ENCODE data around the gene SNAI1.
"Not testable (repeated sequence)": the region's sequence is repeated elsewhere in the genome, so short reads cannot be mapped to it uniquely, and the experiment has no call there.

DNA sequence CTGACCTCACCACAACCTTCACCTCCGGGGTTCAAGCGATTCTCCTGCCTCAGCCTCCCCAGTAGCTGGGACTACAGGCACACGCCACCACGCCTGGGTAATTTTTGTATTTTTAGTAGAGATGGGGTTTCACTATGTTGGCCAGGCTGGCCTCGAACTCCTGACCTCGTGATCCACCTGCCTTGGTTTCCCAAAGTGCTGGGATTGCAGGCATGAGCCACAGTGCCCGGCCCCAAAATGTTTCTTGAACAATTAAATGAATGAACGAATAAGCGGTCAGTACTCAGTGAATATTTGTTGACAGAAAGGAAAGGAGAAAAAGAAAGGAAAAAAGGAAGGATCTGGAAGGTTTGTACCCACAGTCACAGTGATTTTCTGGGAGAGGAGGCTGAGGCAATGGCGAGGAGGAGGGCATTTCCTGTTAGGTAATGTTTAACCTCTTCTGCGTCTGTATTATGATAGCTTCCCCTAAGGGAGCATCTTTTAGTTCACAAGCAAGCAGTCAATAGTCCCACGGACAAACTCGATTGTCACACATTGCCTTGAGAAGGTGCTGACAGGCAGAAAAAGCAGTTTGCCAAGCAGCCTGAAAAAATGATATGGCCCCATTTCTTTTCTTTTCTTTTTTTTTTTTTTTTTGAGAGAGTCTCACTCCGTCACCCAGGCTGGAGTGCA lies 17.9 kb downstream of the SNAI1 start:
- TF ChIP-seq POLR2A (IDR thresholded peaks at IDR 0.05), result not testable (repeated sequence)
- TF ChIP-seq, protein P1, sequence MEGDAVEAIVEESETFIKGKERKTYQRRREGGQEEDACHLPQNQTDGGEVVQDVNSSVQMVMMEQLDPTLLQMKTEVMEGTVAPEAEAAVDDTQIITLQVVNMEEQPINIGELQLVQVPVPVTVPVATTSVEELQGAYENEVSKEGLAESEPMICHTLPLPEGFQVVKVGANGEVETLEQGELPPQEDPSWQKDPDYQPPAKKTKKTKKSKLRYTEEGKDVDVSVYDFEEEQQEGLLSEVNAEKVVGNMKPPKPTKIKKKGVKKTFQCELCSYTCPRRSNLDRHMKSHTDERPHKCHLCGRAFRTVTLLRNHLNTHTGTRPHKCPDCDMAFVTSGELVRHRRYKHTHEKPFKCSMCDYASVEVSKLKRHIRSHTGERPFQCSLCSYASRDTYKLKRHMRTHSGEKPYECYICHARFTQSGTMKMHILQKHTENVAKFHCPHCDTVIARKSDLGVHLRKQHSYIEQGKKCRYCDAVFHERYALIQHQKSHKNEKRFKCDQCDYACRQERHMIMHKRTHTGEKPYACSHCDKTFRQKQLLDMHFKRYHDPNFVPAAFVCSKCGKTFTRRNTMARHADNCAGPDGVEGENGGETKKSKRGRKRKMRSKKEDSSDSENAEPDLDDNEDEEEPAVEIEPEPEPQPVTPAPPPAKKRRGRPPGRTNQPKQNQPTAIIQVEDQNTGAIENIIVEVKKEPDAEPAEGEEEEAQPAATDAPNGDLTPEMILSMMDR (IDR thresholded peaks at IDR 0.05), result not testable (repeated sequence)

All from Peyer's patch (tissue), 4 donors.